Measurements from ENCODE around the gene MKNK2.

Gene MKNK2

DNA sequence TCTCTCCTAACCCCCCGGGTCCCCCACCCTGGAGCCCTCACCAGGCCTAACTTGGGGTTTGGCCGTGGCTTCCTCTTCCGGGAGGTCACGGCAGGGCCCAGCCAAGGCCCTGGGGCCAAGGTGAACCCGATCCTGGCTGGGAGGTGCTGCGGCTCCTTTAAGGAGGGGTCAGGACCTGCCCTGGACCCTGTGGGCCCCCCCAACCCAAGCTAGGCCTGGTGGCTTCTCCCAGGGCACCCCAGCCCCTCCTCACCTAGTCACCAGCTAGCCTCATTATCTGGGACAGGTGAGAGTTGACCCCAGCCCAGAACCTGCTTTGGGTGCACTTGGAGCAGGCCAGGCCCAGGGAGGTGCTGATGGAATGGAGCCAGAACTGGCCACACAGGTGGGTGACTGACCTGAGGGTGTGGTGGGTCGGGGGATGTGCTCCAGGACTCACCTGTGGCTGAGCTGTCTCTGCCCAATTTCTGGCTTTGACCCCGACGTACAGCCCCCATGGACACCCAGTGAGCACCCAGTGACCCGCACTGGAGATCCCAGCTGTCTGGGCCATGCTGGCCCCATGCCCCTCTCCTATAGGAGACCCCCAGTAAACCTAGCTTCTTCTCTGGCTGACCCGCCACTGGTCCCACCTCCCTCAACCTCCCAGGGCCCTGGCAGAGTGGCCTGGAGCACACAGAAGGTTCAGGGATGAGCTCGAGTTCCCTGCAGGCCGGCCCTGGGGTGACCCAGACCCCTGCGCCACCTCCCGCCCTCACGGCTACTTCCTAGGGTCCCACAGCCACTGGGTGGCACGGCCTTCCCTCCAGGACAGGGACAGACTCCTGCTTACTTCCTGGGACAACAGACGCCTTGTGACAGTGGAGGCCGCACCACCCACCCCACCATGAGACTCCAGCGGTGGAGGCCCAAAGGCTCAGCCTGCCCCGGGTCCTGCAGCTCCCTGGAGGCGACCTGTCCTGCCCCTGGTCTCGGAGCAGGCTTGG is 6.7 kb upstream of the MKNK2 start:
- Histone ChIP-seq H3K79me2 (ENCODE audit: control insufficient read depth, insufficient read depth, low read length) (no peaks in the 10 kb centered on the region), H3K4ac (ENCODE audit: low read depth, low read length) (peak overlapping the region; percentile 27), H2BK5ac (ENCODE audit: low read length) (no peak overlapping the region), H2BK15ac (replicated peaks; ENCODE audit: low read depth) (no peak overlapping the region), H3K18ac (ENCODE audit: low read length) (peak overlapping the region; percentile 17), H2BK120ac (ENCODE audit: low read depth, low read length) (no peak overlapping the region), H3K4me2 (ENCODE audit: low read length) (no peak overlapping the region), H3K27ac (ENCODE audit: low read depth, low read length) (no peak overlapping the region), H2AK5ac (ENCODE audit: low read length) (no peak overlapping the region), H4K5ac (ENCODE audit: low read length) (no peak overlapping the region), H3K9ac (ENCODE audit: low read length) (no peak overlapping the region), H3K23ac (ENCODE audit: low read length) (no peak overlapping the region), H3K56ac (ENCODE audit: low read length) (peak overlapping the region; percentile 42), H3K4me1 (ENCODE audit: control insufficient read depth, low read depth, low read length) (peaks cover 5% of the 10 kb centered on the region), H3K79me1 (ENCODE audit: low read length) (no peaks in the 10 kb centered on the region), H3K36me3 (ENCODE audit: control insufficient read depth, insufficient read depth, low read length) (no peaks in the 10 kb centered on the region), H3K4me3 (ENCODE audit: low read length) (no peak overlapping the region), H4K8ac (ENCODE audit: low read depth, low read length) (no peak overlapping the region), H3K27me3 (ENCODE audit: insufficient read depth, low read length, poor library complexity) (no peaks in the 10 kb centered on the region)
- no peak for DNase-seq
- no CpG with 5 or more reads among the region's 23 CpGs for WGBS (ENCODE audit: extremely low coverage, insufficient coverage, low lambda C conversion rate)

- no peak overlapping the region for H2BK120ac ChIP-seq (ENCODE audit: low read depth, low read length)
- H3K4ac ChIP-seq (ENCODE audit: low read depth, low read length) = no peak overlapping the region
- no peaks in the 10 kb centered on the region for H3K36me3 ChIP-seq (ENCODE audit: control insufficient read depth, insufficient read depth, low read length)
- H3K56ac ChIP-seq (ENCODE audit: low read length) = peak overlapping the region; percentile 76
- DNase-seq = no peak
- no CpG with 5 or more reads among the region's 5 CpGs for WGBS (ENCODE audit: extremely low coverage, insufficient coverage, low lambda C conversion rate)
- no peak overlapping the region for H4K8ac ChIP-seq (ENCODE audit: low read depth, low read length)
- no peak overlapping the region for H3K4me2 ChIP-seq (ENCODE audit: low read length)
- H3K4me3 ChIP-seq (ENCODE audit: low read length) = no peak overlapping the region
- no peak overlapping the region for H3K23ac ChIP-seq (ENCODE audit: low read length)
- H3K4me1 ChIP-seq (ENCODE audit: control insufficient read depth, low read depth, low read length) = peaks cover 5% of the 10 kb centered on the region
- no peaks in the 10 kb centered on the region for H3K79me2 ChIP-seq (ENCODE audit: control insufficient read depth, insufficient read depth, low read length)
- no peaks in the 10 kb centered on the region for H3K79me1 ChIP-seq (ENCODE audit: low read length)
- H4K5ac ChIP-seq (ENCODE audit: low read length) = no peak overlapping the region
- H2BK15ac ChIP-seq (replicated peaks; ENCODE audit: low read depth) = no peak overlapping the region
- H2BK5ac ChIP-seq (ENCODE audit: low read length) = peak overlapping the region; percentile 70
- H3K9ac ChIP-seq (ENCODE audit: low read length) = no peak overlapping the region
- H3K18ac ChIP-seq (ENCODE audit: low read length) = no peak overlapping the region
- H2AK5ac ChIP-seq (ENCODE audit: low read length) = no peak overlapping the region
- no peaks in the 10 kb centered on the region for H3K27me3 ChIP-seq (ENCODE audit: insufficient read depth, low read length, poor library complexity)
- no peak overlapping the region for H3K27ac ChIP-seq (ENCODE audit: low read depth, low read length)
Observed at GRCh38 chr19:2056837-2057192, 5.8 kb upstream of the MKNK2 start.

- peak overlapping the region; percentile 92 for H3K4ac ChIP-seq (ENCODE audit: low read depth, low read length)
- H3K4me3 ChIP-seq (ENCODE audit: low read length) = no peak overlapping the region
- WGBS (ENCODE audit: extremely low coverage, insufficient coverage, low lambda C conversion rate) = no CpG with 5 or more reads among the region's 22 CpGs
- H2BK120ac ChIP-seq (ENCODE audit: low read depth, low read length) = no peak overlapping the region
- H3K79me2 ChIP-seq (ENCODE audit: control insufficient read depth, insufficient read depth, low read length) = no peaks in the 10 kb centered on the region
- H3K27me3 ChIP-seq (ENCODE audit: insufficient read depth, low read length, poor library complexity) = no peaks in the 10 kb centered on the region
- H2BK15ac ChIP-seq (replicated peaks; ENCODE audit: low read depth) = no peak overlapping the region
- H3K9ac ChIP-seq (ENCODE audit: low read length) = peak overlapping the region; percentile 37
- H3K79me1 ChIP-seq (ENCODE audit: low read length) = no peaks in the 10 kb centered on the region
- no peak overlapping the region for H2AK5ac ChIP-seq (ENCODE audit: low read length)
- H3K23ac ChIP-seq (ENCODE audit: low read length) = no peak overlapping the region
- peak overlapping the region; percentile 86 for H3K56ac ChIP-seq (ENCODE audit: low read length)
- H3K27ac ChIP-seq (ENCODE audit: low read depth, low read length) = peak overlapping the region; percentile 21
- no peak overlapping the region for H4K8ac ChIP-seq (ENCODE audit: low read depth, low read length)
- H3K36me3 ChIP-seq (ENCODE audit: control insufficient read depth, insufficient read depth, low read length) = no peaks in the 10 kb centered on the region
- no peak overlapping the region for H3K4me2 ChIP-seq (ENCODE audit: low read length)
- peak; percentile 78 for DNase-seq
- peak overlapping the region; percentile 71 for H4K5ac ChIP-seq (ENCODE audit: low read length)
- peaks cover 5% of the 10 kb centered on the region for H3K4me1 ChIP-seq (ENCODE audit: control insufficient read depth, low read depth, low read length)
- H3K18ac ChIP-seq (ENCODE audit: low read length) = peak overlapping the region; percentile 46
- no peak overlapping the region for H2BK5ac ChIP-seq (ENCODE audit: low read length)
Observed at GRCh38 chr19:2055931-2056836, 5.1 kb upstream of the MKNK2 start.

GRCh38 chr19:2054763-2055162 is 3.7 kb upstream of the MKNK2 start:
- no peaks in the 10 kb centered on the region for H3K27me3 ChIP-seq (ENCODE audit: insufficient read depth, low read length, poor library complexity)
- no peak overlapping the region for H3K4me2 ChIP-seq (ENCODE audit: low read length)
- H4K8ac ChIP-seq (ENCODE audit: low read depth, low read length) = no peak overlapping the region
- H2BK120ac ChIP-seq (ENCODE audit: low read depth, low read length) = no peak overlapping the region
- no peak overlapping the region for H2BK15ac ChIP-seq (replicated peaks; ENCODE audit: low read depth)
- H3K9ac ChIP-seq (ENCODE audit: low read length) = no peak overlapping the region
- peaks cover 3% of the 10 kb centered on the region for H3K79me1 ChIP-seq (ENCODE audit: low read length)
- peaks cover 7% of the 10 kb centered on the region for H3K79me2 ChIP-seq (ENCODE audit: control insufficient read depth, insufficient read depth, low read length)
- H3K23ac ChIP-seq (ENCODE audit: low read length) = no peak overlapping the region
- WGBS (ENCODE audit: extremely low coverage, insufficient coverage, low lambda C conversion rate) = no CpG with 5 or more reads among the region's 8 CpGs
- no peak overlapping the region for H3K4me3 ChIP-seq (ENCODE audit: low read length)
- H3K4ac ChIP-seq (ENCODE audit: low read depth, low read length) = no peak overlapping the region
- H2BK5ac ChIP-seq (ENCODE audit: low read length) = no peak overlapping the region
- H3K36me3 ChIP-seq (ENCODE audit: control insufficient read depth, insufficient read depth, low read length) = no peaks in the 10 kb centered on the region
- no peak overlapping the region for H2AK5ac ChIP-seq (ENCODE audit: low read length)
- no peak for DNase-seq
- H3K56ac ChIP-seq (ENCODE audit: low read length) = no peak overlapping the region
- no peak overlapping the region for H4K5ac ChIP-seq (ENCODE audit: low read length)
- H3K4me1 ChIP-seq (ENCODE audit: control insufficient read depth, low read depth, low read length) = peaks cover 2% of the 10 kb centered on the region
- no peak overlapping the region for H3K18ac ChIP-seq (ENCODE audit: low read length)
- no peak overlapping the region for H3K27ac ChIP-seq (ENCODE audit: low read depth, low read length)

DNA sequence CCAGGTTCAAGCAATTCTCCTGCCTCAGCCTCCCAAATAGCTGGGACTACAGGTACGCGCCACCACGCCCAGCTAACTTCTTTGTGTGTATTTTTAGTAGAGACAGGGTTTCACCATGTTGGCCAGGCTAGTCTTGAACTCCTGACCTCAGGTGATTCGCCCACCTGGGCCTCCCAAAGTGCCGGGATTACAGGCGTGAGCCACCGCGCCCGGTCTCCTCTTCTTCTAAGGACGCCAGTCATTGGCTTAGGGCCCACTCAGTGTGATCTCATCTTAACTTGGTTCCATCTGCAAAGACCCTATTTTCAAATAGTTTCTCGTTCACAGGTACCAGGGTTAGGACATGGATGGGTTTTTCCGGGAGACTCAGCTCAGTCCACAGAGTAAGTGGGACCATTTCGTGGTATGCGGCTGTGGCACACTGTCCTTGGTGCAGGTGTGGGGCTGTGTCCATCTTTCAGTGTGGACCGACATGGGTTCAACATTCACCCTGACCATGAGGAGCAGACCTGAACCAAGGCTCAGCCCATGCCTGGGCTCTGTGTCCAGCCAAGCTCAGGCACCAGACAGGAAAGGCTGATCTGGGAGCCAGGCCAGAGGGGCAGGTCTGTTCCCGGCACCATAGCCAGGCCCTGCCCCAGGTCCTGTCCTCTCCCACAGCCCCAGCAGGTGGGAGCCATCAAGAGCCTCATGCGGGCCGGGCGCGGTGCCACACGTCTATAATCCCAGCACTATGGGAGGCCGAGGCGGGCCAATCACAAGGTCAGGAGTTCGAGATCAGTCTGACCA is 2.8 kb upstream of the MKNK2 start:
- no peak for DNase-seq
- Histone ChIP-seq H2BK120ac (ENCODE audit: low read depth, low read length) (no peak overlapping the region), H3K18ac (ENCODE audit: low read length) (no peak overlapping the region), H3K27me3 (ENCODE audit: insufficient read depth, low read length, poor library complexity) (no peaks in the 10 kb centered on the region), H3K56ac (ENCODE audit: low read length) (no peak overlapping the region), H3K4ac (ENCODE audit: low read depth, low read length) (no peak overlapping the region), H3K79me1 (ENCODE audit: low read length) (peaks cover 10% of the 10 kb centered on the region), H3K4me3 (ENCODE audit: low read length) (no peak overlapping the region), H3K27ac (ENCODE audit: low read depth, low read length) (no peak overlapping the region), H3K23ac (ENCODE audit: low read length) (no peak overlapping the region), H3K4me2 (ENCODE audit: low read length) (no peak overlapping the region), H2AK5ac (ENCODE audit: low read length) (no peak overlapping the region), H3K79me2 (ENCODE audit: control insufficient read depth, insufficient read depth, low read length) (peaks cover 16% of the 10 kb centered on the region), H2BK15ac (replicated peaks; ENCODE audit: low read depth) (no peak overlapping the region), H4K5ac (ENCODE audit: low read length) (no peak overlapping the region), H4K8ac (ENCODE audit: low read depth, low read length) (no peak overlapping the region), H3K9ac (ENCODE audit: low read length) (no peak overlapping the region), H3K4me1 (ENCODE audit: control insufficient read depth, low read depth, low read length) (peaks cover 4% of the 10 kb centered on the region), H3K36me3 (ENCODE audit: control insufficient read depth, insufficient read depth, low read length) (no peaks in the 10 kb centered on the region), H2BK5ac (ENCODE audit: low read length) (no peak overlapping the region)
- WGBS (ENCODE audit: extremely low coverage, insufficient coverage, low lambda C conversion rate) = no CpG with 5 or more reads among the region's 24 CpGs
